Activated CD8-positive, alpha-beta memory T cell treated with anti-CD3 and anti-CD28 coated beads for 4 hours (primary cell): ENCODE data around the gene TWF2.
A peak's percentile ranks its signal among the peaks of the same experiment; 100 is the strongest.

Source experiments
- DNase-seq, 2 donors: peaks; one replicate each; pipeline ENCODE4 v3.0.0-alpha.2; 2020; ENCODE audit warnings: low read depth in 2 of 2

The TWF2 gene

GRCh38 chr3:52237657-52238172 lies 1.2 kb downstream of the TWF2 start:
- no peak for DNase-seq

GRCh38 chr3:52237006-52237656 lies 1.8 kb downstream of the TWF2 start:
- DNase-seq = no peak

- DNase-seq = no peak
Measured at GRCh38 chr3:52236424-52236886, 2.5 kb downstream of the TWF2 start.

- no peak for DNase-seq
Measured at GRCh38 chr3:52234516-52235447, 4.2 kb downstream of the TWF2 start.

GRCh38 chr3:52233968-52234367 lies 5.0 kb downstream of the TWF2 start:
- no peak for DNase-seq

GRCh38 chr3:52233108-52233591 lies 5.8 kb downstream of the TWF2 start:
- no peak for DNase-seq

- DNase-seq = no peak
Measured at GRCh38 chr3:52232279-52233107, 6.5 kb downstream of the TWF2 start.

GRCh38 chr3:52231502-52232278 lies 7.3 kb downstream of the TWF2 start:
- peak; percentile 68 to 77 for DNase-seq

- DNase-seq = no peak
Measured at GRCh38 chr3:52230889-52231499, 8.0 kb downstream of the TWF2 start.

- no peak for DNase-seq
Measured at GRCh38 chr3:52230461-52230860, 8.5 kb downstream of the TWF2 start.

GRCh38 chr3:52229656-52230055 lies 9.3 kb downstream of the TWF2 start:
- no peak for DNase-seq

- DNase-seq = no peak
Measured at GRCh38 chr3:52228751-52229291, 10.1 kb downstream of the TWF2 start.

- no peak for DNase-seq
Measured at GRCh38 chr3:52228266-52228665, 10.7 kb downstream of the TWF2 start.

- no peak for DNase-seq
Measured at GRCh38 chr3:52227766-52228165, 11.2 kb downstream of the TWF2 start.

GRCh38 chr3:52227117-52227516 lies 11.8 kb downstream of the TWF2 start:
- no peak for DNase-seq

- DNase-seq = no peak
Measured at GRCh38 chr3:52226229-52226817, 12.6 kb downstream of the TWF2 start.

- DNase-seq = no peak
Measured at GRCh38 chr3:52225452-52226228, 13.3 kb downstream of the TWF2 start, which contains the start of gene TLR9. Gene TLR9 (minus strand): TSS chr3:52225645. CDS start chr3:52225529, 116 bp downstream.

- no peak for DNase-seq
Measured at GRCh38 chr3:52223449-52224408, 15.2 kb downstream of the TWF2 start.
